ENCODE data around the gene RGS7. TPM values are rescaled to one million over a fixed set of nuclear protein-coding genes. Genes with fewer than 3 reads are reported as not detected.

The RGS7 gene
- total and polyA plus RNA-seq, 10 of the 15 experiments (the other 5 are each of a cell fraction or from before 2014, with no cell fraction given) = not detected

GRCh38 chr1:240998024-240998423 is 359.0 kb downstream of the RGS7 start:
- no peaks in the 10 kb centered on the region for H3K4me1 ChIP-seq (ENCODE audit: control insufficient read depth, insufficient read depth, low read length)
- no peaks in the 10 kb centered on the region for H3K9me3 ChIP-seq (replicated peaks; ENCODE audit: control insufficient read depth, insufficient read depth, low read length)
- ATAC-seq = no peak
- no peak overlapping the region for H3K4me2 ChIP-seq (ENCODE audit: control insufficient read depth, insufficient read depth)
- no peak overlapping the region for H2AFZ ChIP-seq (ENCODE audit: control insufficient read depth, low read depth, low read length)
- RAD21 ChIA-PET (ENCODE audit: unreplicated experiment) = no interaction called here
- H3K27ac ChIP-seq (ENCODE audit: control insufficient read depth, insufficient read depth) = no peak overlapping the region
- in situ Hi-C loops (cut with MboI) (no loop called here), intact Hi-C loops (cut with micrococcal nuclease; ENCODE audit: unreplicated experiment) (no loop called here)
- POLR2A ChIA-PET = no interaction called here
- no peaks in the 10 kb centered on the region for H3K79me2 ChIP-seq (ENCODE audit: control insufficient read depth, insufficient read depth, low read length)
- FAIRE-seq = no peak
- CTCF ChIA-PET = no interaction called here
- SMC1A ChIA-PET (ENCODE audit: uncharacterized antibody, unreplicated experiment) = no interaction called here
- no TSS peak for BruUV-seq (replicated peaks)
- H3K9ac ChIP-seq (ENCODE audit: control insufficient read depth, insufficient read depth, low read length) = no peak overlapping the region
- 20% methylated on average over 5 of the region's 5 CpGs for WGBS (ENCODE audit: insufficient coverage, insufficient replicate concordance, low lambda C conversion rate, missing lambda C conversion rate)
- no peak for TF ChIP-seq YY1 (IDR thresholded peaks at IDR 0.05; ENCODE audit: low read depth, low read length)
- no peak for TF ChIP-seq SMC3 (IDR thresholded peaks at IDR 0.05; ENCODE audit: borderline replicate concordance, low read length)
- TF ChIP-seq TARDBP (IDR thresholded peaks at IDR 0.05; ENCODE audit: borderline replicate concordance) = no peak
- no peak for TF ChIP-seq ETV6 (conservative IDR thresholded peaks at IDR 0.05 in 1 of 2, IDR thresholded peaks at IDR 0.05 in 1 of 2; ENCODE audit: borderline replicate concordance in 1 of 2, low read depth in 1 of 2)
- TF ChIP-seq ASH2L (IDR thresholded peaks at IDR 0.05; ENCODE audit: borderline replicate concordance, low read depth) = no peak
- no peak for TF ChIP-seq ZNF687 (IDR thresholded peaks at IDR 0.05)
- no peak for DNase-seq (ENCODE audit: low read depth, low spot score)
- no peaks in the 10 kb centered on the region for H3K36me3 ChIP-seq (ENCODE audit: control insufficient read depth in 2 of 2, insufficient read depth in 2 of 2, low read length in 1 of 2)
- H3K27me3 ChIP-seq (replicated peaks in 1 of 2; ENCODE audit: control insufficient read depth in 2 of 2, insufficient read depth in 2 of 2, low read length in 1 of 2) = no peaks in the 10 kb centered on the region
- no peak overlapping the region for H3K4me3 ChIP-seq
- no peaks in the 10 kb centered on the region for H4K20me1 ChIP-seq (ENCODE audit: control insufficient read depth, insufficient read depth)

Data from GM12878 (cell line).